Activated CD4-positive, alpha-beta T cell treated with anti-CD3 and anti-CD28 coated beads for 1 hour (primary cell): Measurements from ENCODE around the gene CXCR5.

Source experiments
- DNase-seq: peaks from one replicate; pipeline ENCODE4 v3.0.0-alpha.2; 2020

The CXCR5 gene

DNA sequence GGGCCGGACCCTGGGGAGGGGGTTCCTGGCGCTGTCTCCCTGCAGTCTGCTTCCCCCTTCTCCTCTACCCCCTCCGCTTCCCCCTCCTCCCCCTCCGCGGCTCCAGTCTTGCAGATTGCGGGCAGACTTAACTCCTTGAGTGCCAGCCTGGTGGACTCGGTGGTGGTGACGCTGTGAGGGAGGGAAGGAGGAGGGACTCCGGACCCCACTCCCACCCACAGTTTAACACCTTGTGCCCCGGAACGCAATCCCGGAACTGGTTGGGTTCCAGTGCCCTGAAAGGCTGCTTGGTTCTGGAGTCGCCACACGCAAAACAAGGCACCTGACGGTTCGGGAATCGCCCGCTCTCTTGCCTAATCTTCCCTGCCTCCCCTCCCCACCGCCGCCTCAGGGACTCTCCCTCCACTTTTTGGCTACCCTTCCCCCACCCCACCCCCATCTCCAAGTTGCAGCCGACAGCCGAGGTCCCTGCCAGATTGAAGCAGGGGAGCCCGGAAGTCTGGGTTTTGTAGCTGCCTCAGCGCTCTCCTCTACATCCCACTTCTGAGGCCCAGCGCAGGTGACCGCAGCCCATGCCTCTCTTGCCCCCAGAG is 45.9 kb downstream of the CXCR5 start:
- peak; percentile 57 for DNase-seq

DNA sequence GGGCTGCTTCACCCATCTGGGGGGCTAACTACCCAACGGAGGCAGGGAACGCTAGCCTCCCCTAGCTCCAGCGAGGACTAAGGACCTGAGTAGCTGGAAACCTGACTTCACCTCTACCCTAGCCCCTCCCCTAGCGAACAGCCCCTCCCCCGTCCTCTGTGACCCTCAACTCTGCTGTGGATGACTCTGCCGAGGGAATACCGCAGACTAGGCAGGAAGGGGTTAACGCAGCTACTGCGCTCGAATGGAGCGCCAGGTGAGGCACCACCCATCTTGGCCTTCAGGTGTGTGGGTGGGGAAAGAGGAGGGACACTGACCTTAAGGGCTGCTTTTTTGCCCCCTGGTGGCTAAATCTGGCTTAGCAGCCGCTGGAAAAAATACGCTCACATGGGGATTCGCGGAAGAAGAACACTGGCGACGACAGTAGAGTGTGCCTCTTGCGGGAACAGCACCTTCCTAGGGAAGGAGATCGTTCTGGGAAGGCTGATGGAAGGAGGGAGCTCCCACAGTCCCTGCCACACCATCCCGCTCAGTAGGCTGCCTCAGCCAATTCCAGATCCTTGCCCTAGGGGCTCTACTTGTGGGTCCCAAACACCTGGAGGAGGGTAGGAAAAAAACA is 46.5 kb downstream of the CXCR5 start:
- peak; percentile 71 for DNase-seq

DNA sequence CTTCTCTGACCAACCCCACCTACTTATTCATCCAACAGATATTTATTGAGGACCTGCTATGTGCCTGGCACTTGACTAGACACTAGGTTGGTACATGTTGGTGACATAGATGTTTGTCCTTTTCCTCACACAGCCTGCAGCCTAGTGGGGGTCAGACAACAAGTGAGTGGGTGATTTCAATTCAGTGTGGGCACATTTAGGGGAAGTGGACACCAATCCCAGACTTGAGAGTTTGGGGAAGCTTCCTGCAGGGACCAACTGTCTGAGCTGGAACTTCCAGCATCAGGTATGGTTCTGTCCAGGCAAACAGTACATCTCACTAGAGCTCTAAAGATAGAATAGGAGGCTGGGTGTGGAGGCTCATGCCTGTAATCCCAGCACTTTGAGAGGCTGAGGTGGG is 47.9 kb downstream of the CXCR5 start:
- DNase-seq, result no peak

DNA sequence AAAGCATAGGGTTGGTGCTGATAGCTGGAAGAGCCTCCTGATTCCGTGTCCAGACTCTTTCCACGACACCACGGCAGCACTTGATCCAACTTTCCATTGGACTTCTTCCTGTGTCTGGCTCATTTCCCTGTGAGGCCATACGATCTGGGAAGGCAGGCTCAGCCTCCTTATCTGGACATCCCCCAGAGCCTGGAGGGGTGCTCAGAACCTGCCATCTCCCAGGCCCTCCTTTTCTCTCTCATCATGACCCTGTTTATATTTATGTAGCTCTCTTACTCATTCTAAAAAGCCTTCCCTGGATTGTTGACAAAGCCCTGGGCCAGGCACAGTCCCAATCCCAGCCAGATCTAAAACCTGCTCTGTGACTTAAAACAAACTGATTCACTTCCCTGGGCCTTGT is 49.8 kb downstream of the CXCR5 start:
- no peak for DNase-seq

DNA sequence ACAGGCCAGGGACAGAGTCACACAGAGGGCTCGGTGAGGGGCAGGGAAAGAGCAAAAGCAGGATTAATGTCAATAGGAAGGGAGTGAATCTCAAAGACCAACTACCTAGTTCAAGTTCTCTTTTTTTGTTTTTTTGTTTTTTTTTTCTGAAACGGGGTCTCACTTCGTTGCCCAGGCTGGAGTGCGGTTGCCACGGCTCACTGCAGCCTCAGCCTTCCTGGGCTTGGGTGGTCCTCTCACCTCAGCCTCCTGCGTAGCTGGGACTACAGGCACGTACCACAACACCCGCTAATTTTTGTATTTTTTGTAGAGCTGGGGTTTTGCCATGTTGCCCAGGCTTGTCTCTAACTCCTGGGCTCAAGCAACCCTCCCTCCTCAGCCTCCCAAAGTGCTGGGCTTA is 51.7 kb downstream of the CXCR5 start:
- DNase-seq, result no peak

DNA sequence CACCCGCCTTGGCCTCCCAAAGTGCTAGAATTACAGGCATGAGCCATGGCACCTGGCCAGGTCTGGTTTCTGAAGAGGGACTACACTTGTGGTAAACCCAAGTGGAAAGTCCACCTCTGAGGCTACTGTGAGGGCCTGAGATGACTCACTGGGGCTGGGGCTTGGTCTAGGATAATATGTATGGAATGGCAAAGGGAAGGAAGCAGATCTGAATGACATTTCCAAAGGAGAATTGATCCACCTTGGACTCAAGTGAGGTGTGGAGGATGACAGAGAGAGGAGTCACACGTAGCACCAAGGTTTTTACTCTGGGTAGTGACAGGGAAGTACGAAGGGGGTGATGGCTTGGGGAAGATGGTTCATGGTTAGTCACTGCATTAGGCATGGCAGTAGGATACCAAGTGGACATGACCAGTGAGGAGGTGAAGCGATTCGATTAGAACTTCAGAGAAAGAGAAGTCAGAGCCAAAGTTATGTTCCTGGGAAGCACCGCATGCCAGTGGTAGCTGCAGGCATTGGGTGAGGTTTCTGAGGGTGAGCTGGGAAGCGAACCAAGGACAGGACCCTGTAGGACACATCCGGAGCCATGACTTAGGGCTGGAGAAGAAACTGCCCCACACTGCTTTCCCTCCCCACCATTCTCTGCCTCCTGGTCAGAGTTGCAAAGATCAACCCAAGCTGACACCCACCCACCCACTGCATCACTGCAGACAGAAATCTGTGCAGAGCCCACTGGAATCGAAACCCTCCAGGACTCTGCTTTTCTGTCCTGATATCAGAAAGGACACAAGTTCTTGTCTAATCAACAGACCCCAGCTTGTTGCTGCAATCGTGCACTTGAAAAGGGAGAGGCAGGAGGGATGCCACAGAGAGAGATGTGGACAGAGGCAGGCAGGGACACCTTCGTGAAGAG is 55.1 kb downstream of the CXCR5 start:
- no peak for DNase-seq

DNA sequence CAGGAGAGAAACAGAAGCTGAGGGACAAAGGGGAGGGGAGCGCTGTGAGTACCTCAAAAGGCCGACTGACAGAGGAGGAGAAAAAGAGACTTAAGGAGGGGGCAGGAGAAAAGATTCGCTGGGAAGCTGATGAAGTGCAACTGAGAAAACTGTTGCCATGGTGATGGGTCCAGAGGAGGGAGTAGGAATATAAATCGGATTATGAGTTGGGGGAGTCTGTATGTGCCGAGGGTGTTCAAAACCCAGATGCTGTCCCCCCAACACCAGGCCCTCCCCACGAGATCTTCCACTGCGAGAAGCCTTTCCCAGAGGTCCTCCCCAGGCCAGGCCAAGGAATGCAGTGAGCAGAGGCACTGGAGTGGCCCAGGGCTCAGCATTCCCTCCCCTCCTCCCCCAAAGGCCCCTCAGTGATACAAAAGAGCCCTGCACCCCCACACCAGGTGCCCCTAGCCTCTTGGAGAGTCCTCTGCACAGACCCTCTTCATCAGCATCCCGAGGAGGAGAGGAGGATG is 55.8 kb downstream of the CXCR5 start:
- DNase-seq, result no peak

DNA sequence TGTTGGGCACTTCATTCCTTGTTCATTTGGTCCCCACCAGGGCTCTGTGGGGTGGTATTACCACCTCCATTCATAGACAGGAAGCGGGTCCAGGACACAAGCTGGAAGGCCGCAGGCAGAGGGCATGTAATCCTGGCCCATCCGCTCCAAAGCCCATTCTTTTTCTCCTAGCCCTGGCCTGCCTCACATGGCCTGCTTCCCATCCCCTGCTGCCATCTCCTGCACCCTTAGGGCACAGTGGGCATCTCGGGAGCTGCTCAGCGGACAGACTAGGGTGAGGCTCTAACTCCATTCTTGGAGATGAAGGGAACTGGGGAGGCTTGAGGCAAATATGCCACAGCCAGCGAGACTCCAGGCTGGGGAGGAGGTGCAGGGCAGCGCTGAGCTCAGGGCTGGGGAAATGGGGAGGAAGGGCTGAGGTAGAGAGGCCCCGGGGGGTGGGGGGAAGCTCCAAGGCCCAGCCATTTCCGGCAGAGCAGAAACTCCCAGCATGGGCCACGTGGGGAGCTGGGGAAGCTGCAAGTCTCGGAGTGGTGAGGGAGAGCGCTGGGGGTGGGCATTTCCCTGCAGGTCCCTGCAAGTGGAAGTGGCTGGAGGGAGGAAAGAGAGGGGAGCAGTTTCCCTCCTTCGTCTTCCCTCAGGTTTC is 56.4 kb downstream of the CXCR5 start:
- no peak for DNase-seq

DNA sequence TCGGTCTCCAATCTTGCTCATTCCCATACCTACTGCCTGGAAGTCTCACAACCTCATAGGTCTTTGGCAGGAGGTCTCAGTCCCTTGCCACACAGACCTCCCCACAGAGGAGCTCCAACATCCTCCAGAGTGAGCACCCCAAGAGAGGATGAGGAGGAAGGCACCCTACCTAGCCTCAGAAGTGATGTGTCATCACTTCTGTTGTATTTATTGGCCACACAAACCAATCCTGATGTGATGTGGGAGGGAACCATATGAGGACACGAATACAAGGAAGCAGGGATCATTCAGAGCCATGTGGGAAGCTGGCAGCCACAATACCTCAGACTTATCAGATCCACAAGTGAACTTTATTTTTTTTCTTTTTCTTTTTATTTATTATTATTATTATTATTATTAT is 63.4 kb downstream of the CXCR5 start:
- no peak for DNase-seq
